Panc1 (cell line): ENCODE data around the gene FLYWCH1. TPM values are rescaled to one million over a fixed set of nuclear protein-coding genes. Genes with fewer than 3 reads are reported as not detected.

Experiments used
- ATAC-seq: fragments of 200-7000 bp; cut with Tn5 transposase; 2 replicates; pipeline ENCODE4 v1.9.1; 2020; ENCODE audit warnings: mild to moderate bottlenecking, moderate library complexity
- BruUV-seq: library from RNA; stranded (reverse); fragments of 400-500 nt; replicated peaks from 2 replicates; lab custom pipeline; 2021; lab: Mats Ljungman, UMichigan
- CTCF ChIA-PET: fragments of 300-600 bp; sonication (Branson Sonifier 250); formaldehyde crosslinking; loops from one replicate; lab custom pipeline; 2022; ENCODE audit warnings: antibody characterized with exemption; lab: Charles Lee
- POLR2A ChIA-PET: fragments of 300-600 bp; sonication (Branson Sonifier 250); formaldehyde crosslinking; loops from one replicate; lab custom pipeline; 2022; ENCODE audit warnings: antibody characterized with exemption; lab: Charles Lee
- DNase-seq: peaks from one replicate; pipeline ENCODE4 v3.0.0-alpha.2; 2010; ENCODE audit warnings: low read depth, low spot score
- H3K27ac ChIP-seq: 2 replicates; pipeline ENCODE4 v1.5.1; 2011; ENCODE audit warnings: mild to moderate bottlenecking, low read length, inconsistent platforms
- H3K27me3 ChIP-seq: fragments of 200-500 bp; sonication (Bioruptor generic); 2 replicates; pipeline ENCODE4 v1.6.0; 2014; ENCODE audit warnings: low read length, inconsistent platforms; ENCODE audit not compliant: control insufficient read depth, insufficient read depth
- H3K36me3 ChIP-seq: fragments of 200-500 bp; sonication (Bioruptor generic); 2 replicates; pipeline ENCODE4 v1.5.1; 2014; ENCODE audit warnings: inconsistent platforms, mild to moderate bottlenecking, low read length, moderate library complexity; ENCODE audit not compliant: control insufficient read depth, insufficient read depth
- H3K4me1 ChIP-seq: 2 replicates; pipeline ENCODE4 v1.5.1; 2011; ENCODE audit warnings: inconsistent platforms, mild to moderate bottlenecking, low read length, moderate library complexity; ENCODE audit not compliant: control insufficient read depth, insufficient read depth
- H3K4me3 ChIP-seq, 2 experiments: 2 replicates each; pipeline ENCODE4 v1.5.1; 2011 to 2012; ENCODE audit warnings: low read depth in 2 of 2, low read length in 2 of 2, mild to moderate bottlenecking in 2 of 2, inconsistent platforms in 1 of 2, moderate library complexity in 1 of 2
- H3K9me3 ChIP-seq: fragments of 200-500 bp; sonication (Bioruptor generic); 2 replicates; pipeline ENCODE4 v1.5.1; 2014; ENCODE audit warnings: low read depth, mild to moderate bottlenecking, inconsistent platforms, low read length, moderate library complexity; ENCODE audit not compliant: control insufficient read depth, insufficient read depth
- POLR2AphosphoS5 ChIP-seq: IDR thresholded peaks from 2 replicates; pipeline ENCODE4 v1.6.1; 2012; ENCODE audit warnings: mild to moderate bottlenecking, low read depth, low read length, moderate library complexity
- SIN3A ChIP-seq: IDR thresholded peaks from 2 replicates; pipeline ENCODE4 v1.6.1; 2012; ENCODE audit warnings: low read depth, mild to moderate bottlenecking, low read length, moderate library complexity, borderline replicate concordance; ENCODE audit not compliant: insufficient read depth
- TCF7L2 ChIP-seq: IDR thresholded peaks from 2 replicates; pipeline ENCODE4 v1.6.1; 2011; ENCODE audit warnings: mild to moderate bottlenecking, low read depth, low read length, inconsistent platforms
- in situ Hi-C: cut with HindIII; loops from 2 replicates; pipeline ENCODE4 v1.10.0; 2016; ENCODE audit warnings: low sequenced_read_pairs, low pct_unique_long_range_greater_than_20kb
- intact Hi-C: fragments of 100-400 bp; cut with micrococcal nuclease; formaldehyde crosslinking; loops from one replicate; pipeline ENCODE4 v1.10.0; 2022; ENCODE audit not compliant: unreplicated experiment
- total RNA-seq: library from RNA; stranded (reverse); gene quantifications from one replicate; pipeline ENCODE4 v1.2.1, GENCODE V29; 2021; ENCODE audit not compliant: unreplicated experiment
- TF ChIP-seq, protein P1 (sequence below): fragments of 450-650 bp; IDR thresholded peaks from 2 replicates; pipeline ENCODE4 v1.5.1; 2017; ENCODE audit warnings: mild to moderate bottlenecking
- TF ChIP-seq, protein P2 (sequence below), 2 experiments: IDR thresholded peaks; 2 replicates each; pipeline ENCODE4 v1.6.1; 2011 to 2012; ENCODE audit warnings: low read depth in 2 of 2, control low read depth in 1 of 2, low read length in 1 of 2, mild to moderate bottlenecking in 1 of 2, moderate library complexity in 1 of 2; ENCODE audit not compliant: insufficient read depth in 1 of 2

The FLYWCH1 gene
- total RNA-seq, 1 experiment from 2014 or later: 67.9 TPM

DNA sequence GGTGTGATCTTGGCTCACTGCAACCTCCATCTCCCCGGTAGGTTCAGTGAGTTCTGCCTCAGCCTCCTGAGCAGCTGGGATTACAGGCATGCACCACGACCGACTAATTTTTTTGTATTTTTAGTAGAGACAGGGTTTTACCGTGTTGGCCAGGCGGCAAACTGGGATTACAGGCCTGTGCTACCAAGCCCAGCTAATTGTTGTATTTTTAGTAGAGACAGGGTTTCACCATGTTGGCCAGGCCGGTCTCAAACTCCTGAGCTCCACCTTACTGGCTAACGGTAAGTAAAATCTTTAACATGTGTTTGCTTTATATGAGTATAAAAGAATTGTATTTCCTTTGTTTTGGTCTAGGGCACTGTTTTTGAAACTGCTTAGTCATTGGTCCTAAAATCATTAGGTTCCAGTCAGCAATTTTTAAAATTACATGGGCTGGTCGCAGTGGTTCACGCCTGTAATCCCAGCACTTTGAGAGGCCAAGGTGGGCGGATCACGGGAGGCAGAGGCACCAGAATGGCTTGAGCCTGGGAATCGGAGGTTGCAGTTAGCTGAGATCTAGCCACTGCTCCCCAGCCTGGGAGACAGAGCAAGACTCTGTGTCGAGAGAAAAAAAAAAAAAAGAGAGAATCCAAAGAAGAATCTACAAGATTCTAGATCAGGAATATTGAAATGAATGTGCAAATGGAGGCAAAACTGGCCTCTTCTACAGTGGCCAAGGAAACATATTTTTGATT, 3.6 kb downstream of the FLYWCH1 start:
- H3K27me3 ChIP-seq: no peaks in the 10 kb centered on the region
- BruUV-seq: TSS peak; percentile 60
- ATAC-seq (no peak), DNase-seq (no peak)
- intact Hi-C loops (no loop called here), in situ Hi-C loops (no loop called here)
- no peak overlapping the region for H3K4me3 ChIP-seq
- ChIA-PET CTCF (interaction anchor here (0.6 to 1.9 kb wide), 3 partner anchors 9 to 47 kb away, joined by 3 to 10 read pairs (median 3); no protein-coding TSS in a partner anchor), POLR2A (no interaction called here)
- H3K4me1 ChIP-seq: peaks cover 12% of the 10 kb centered on the region
- H3K27ac ChIP-seq: peak overlapping the region; percentile 51; the same call in 1 of the 2 replicates
- H3K36me3 ChIP-seq: peaks cover 2% of the 10 kb centered on the region; the same call in 1 of the 2 replicates
- H3K9me3 ChIP-seq: no peaks in the 10 kb centered on the region
- TF ChIP-seq SIN3A (no peak), POLR2AphosphoS5 (no peak), TCF7L2 (no peak)
- TF ChIP-seq, protein P1, sequence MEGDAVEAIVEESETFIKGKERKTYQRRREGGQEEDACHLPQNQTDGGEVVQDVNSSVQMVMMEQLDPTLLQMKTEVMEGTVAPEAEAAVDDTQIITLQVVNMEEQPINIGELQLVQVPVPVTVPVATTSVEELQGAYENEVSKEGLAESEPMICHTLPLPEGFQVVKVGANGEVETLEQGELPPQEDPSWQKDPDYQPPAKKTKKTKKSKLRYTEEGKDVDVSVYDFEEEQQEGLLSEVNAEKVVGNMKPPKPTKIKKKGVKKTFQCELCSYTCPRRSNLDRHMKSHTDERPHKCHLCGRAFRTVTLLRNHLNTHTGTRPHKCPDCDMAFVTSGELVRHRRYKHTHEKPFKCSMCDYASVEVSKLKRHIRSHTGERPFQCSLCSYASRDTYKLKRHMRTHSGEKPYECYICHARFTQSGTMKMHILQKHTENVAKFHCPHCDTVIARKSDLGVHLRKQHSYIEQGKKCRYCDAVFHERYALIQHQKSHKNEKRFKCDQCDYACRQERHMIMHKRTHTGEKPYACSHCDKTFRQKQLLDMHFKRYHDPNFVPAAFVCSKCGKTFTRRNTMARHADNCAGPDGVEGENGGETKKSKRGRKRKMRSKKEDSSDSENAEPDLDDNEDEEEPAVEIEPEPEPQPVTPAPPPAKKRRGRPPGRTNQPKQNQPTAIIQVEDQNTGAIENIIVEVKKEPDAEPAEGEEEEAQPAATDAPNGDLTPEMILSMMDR: no peak
- TF ChIP-seq, protein P2, sequence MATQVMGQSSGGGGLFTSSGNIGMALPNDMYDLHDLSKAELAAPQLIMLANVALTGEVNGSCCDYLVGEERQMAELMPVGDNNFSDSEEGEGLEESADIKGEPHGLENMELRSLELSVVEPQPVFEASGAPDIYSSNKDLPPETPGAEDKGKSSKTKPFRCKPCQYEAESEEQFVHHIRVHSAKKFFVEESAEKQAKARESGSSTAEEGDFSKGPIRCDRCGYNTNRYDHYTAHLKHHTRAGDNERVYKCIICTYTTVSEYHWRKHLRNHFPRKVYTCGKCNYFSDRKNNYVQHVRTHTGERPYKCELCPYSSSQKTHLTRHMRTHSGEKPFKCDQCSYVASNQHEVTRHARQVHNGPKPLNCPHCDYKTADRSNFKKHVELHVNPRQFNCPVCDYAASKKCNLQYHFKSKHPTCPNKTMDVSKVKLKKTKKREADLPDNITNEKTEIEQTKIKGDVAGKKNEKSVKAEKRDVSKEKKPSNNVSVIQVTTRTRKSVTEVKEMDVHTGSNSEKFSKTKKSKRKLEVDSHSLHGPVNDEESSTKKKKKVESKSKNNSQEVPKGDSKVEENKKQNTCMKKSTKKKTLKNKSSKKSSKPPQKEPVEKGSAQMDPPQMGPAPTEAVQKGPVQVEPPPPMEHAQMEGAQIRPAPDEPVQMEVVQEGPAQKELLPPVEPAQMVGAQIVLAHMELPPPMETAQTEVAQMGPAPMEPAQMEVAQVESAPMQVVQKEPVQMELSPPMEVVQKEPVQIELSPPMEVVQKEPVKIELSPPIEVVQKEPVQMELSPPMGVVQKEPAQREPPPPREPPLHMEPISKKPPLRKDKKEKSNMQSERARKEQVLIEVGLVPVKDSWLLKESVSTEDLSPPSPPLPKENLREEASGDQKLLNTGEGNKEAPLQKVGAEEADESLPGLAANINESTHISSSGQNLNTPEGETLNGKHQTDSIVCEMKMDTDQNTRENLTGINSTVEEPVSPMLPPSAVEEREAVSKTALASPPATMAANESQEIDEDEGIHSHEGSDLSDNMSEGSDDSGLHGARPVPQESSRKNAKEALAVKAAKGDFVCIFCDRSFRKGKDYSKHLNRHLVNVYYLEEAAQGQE (IDR thresholded peaks at IDR 0.05; ENCODE audit: insufficient read depth in 1 of 2, low read depth in 2 of 2, low read length in 1 of 2): no peak

DNA sequence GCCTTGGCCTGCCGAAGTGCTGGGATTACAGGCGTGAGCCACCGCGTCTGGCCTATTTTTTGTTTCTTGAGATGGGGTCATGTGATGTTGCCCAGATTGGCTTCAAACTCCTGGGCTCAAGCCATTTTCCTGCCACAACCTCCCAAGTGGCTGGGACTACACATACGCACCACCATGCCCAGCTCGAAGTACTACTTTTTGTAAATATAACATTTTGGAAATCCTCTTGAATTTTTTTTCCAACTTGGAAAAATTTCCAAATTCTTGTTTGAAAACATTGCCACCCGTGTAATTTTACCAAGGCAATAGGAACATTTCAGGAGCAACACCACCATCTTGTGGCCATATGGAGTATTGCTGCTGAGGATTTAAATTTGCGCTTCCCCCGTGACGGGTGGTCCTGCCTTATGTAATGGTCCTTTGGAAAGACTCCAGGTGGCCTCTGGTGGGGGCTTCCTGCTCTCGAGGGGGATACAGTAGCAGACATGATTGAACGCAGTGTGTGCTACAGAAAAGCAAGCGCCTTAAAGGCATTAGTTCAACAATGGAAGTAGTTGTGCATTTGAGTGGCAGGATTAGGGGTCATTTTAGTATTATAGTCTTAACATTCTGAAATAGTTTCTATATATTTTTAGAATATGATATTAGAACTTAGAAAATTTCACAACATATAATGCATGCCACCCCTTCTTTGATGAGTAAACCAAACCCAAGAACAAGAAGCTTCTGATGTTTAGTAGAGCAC, 8.0 kb downstream of the FLYWCH1 start:
- ChIA-PET POLR2A (no interaction called here), CTCF (interaction anchor here (0.7 kb wide), 2 partner anchors 9 to 200 kb away, joined by 3 to 5 read pairs; no protein-coding TSS in a partner anchor)
- H3K27ac ChIP-seq: no peak overlapping the region
- ATAC-seq: peak; percentile 63
- no peaks in the 10 kb centered on the region for H3K9me3 ChIP-seq
- H3K36me3 ChIP-seq: peaks cover 4% of the 10 kb centered on the region; the same call in 1 of the 2 replicates
- TF ChIP-seq SIN3A (no peak), TCF7L2 (no peak), POLR2AphosphoS5 (no peak)
- TF ChIP-seq, protein P1: peak; percentile 91
- TF ChIP-seq, protein P2 (IDR thresholded peaks at IDR 0.05; ENCODE audit: insufficient read depth in 1 of 2, low read depth in 2 of 2, low read length in 1 of 2): no peak
- H3K4me3 ChIP-seq: no peak overlapping the region
- peaks cover 4% of the 10 kb centered on the region; the same call in 1 of the 2 replicates for H3K4me1 ChIP-seq
- no TSS peak for BruUV-seq
- intact Hi-C loops: no loop called here
- no peak for DNase-seq
- H3K27me3 ChIP-seq: no peaks in the 10 kb centered on the region
- in situ Hi-C loops: no loop called here
